Measurements from ENCODE around the gene ZNF532.
"Not testable (repeated sequence)": the region's sequence is repeated elsewhere in the genome, so short reads cannot be mapped to it uniquely, and the experiment has no call there.

DNA sequence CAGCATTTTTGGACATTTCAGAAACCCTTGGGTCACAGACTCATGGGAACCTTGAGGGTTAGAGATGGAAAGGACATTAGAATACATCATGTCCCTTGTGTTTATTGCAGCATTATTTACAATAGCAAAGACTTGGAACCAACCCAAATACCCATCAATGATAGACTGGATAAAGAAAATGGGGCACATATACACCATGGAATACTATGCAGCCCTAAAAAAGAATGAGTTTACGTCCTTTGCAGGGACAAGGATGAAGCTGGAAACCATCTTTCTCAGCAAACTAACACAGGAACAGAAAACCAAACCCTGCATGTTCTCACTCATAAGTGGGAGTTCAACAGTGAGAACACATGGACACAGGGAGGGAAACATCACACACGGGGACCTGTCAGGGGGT is 160.9 kb downstream of the ZNF532 start:
- TF ChIP-seq CTCF (IDR thresholded peaks at IDR 0.05); ZFX (IDR thresholded peaks at IDR 0.05; ENCODE audit: borderline replicate concordance): not testable (repeated sequence)
